GM21737 (cell line): Measurements from ENCODE around the gene SLC41A2.

Experiments used
- ATAC-seq: cut with Tn5 transposase; IDR thresholded peaks from one replicate; pipeline ENCODE4 v1.9.1; 2021; ENCODE audit warnings: mild to moderate bottlenecking, moderate library complexity; ENCODE audit not compliant: unreplicated experiment

The SLC41A2 gene

GRCh38 chr12:104933128-104933527 is 25.0 kb downstream of the SLC41A2 start:
- ATAC-seq: no peak

GRCh38 chr12:104930388-104931326 is 27.4 kb downstream of the SLC41A2 start:
- peak; percentile 89 for ATAC-seq

GRCh38 chr12:104929977-104930376 is 28.1 kb downstream of the SLC41A2 start:
- peak; percentile 5 for ATAC-seq

- no peak for ATAC-seq
Observed at GRCh38 chr12:104929368-104929767, 28.7 kb downstream of the SLC41A2 start.

- no peak for ATAC-seq
Observed at GRCh38 chr12:104928036-104928745, 29.9 kb downstream of the SLC41A2 start.

- ATAC-seq: no peak
Observed at GRCh38 chr12:104925501-104925900, 32.6 kb downstream of the SLC41A2 start.

GRCh38 chr12:104921340-104921739 is 36.8 kb downstream of the SLC41A2 start:
- no peak for ATAC-seq

GRCh38 chr12:104911942-104912341 is 46.1 kb downstream of the SLC41A2 start:
- ATAC-seq: no peak

- no peak for ATAC-seq
Observed at GRCh38 chr12:104910196-104910840, 47.8 kb downstream of the SLC41A2 start.

- ATAC-seq: no peak
Observed at GRCh38 chr12:104909761-104910160, 48.3 kb downstream of the SLC41A2 start.
